Osteoblast (primary cell): ENCODE results near the gene POFUT1. TPM values are rescaled to one million over a fixed set of nuclear protein-coding genes. Genes with fewer than 3 reads are reported as not detected.

ENCODE experiments used
- DNase-seq: peaks from one replicate; pipeline ENCODE4 v3.0.0; 2011; ENCODE audit warnings: low spot score, mixed read lengths; ENCODE audit not compliant: insufficient read length; ENCODE audit errors: missing footprints
- H2AFZ ChIP-seq: 2 replicates; pipeline ENCODE4 v1.6.0; 2011; ENCODE audit warnings: mild to moderate bottlenecking, low read length
- H3K27ac ChIP-seq: 2 replicates; pipeline ENCODE4 v1.5.1; 2011; ENCODE audit warnings: mild to moderate bottlenecking, low read depth, low read length, moderate library complexity
- H3K27me3 ChIP-seq: 2 replicates; pipeline ENCODE4 v1.6.0; 2012; ENCODE audit warnings: mild to moderate bottlenecking, control low read depth, inconsistent platforms, low read length, moderate library complexity; ENCODE audit not compliant: insufficient read depth
- H3K36me3 ChIP-seq: 2 replicates; pipeline ENCODE4 v1.5.1; 2011; ENCODE audit warnings: mild to moderate bottlenecking, low read length, control low read depth, moderate library complexity; ENCODE audit not compliant: insufficient read depth
- H3K4me1 ChIP-seq: 2 replicates; pipeline ENCODE4 v1.5.1; 2011; ENCODE audit warnings: mild to moderate bottlenecking, low read length, control low read depth, moderate library complexity; ENCODE audit not compliant: insufficient read depth
- H3K4me2 ChIP-seq: 2 replicates; pipeline ENCODE4 v1.6.0; 2011; ENCODE audit warnings: mild to moderate bottlenecking, low read length; ENCODE audit not compliant: insufficient read depth
- H3K4me3 ChIP-seq: fragments of 200-600 bp; sonication (generic); 3 replicates; pipeline ENCODE4 v1.5.1; 2012; ENCODE audit warnings: mild to moderate bottlenecking, low read length, inconsistent platforms; ENCODE audit not compliant: insufficient read depth
- H3K79me2 ChIP-seq: 2 replicates; pipeline ENCODE4 v1.6.0; 2012; ENCODE audit warnings: mild to moderate bottlenecking, low read length, control low read depth, inconsistent platforms; ENCODE audit not compliant: insufficient read depth
- H3K9me3 ChIP-seq: 2 replicates; pipeline ENCODE4 v1.5.1; 2011; ENCODE audit warnings: low read depth, low read length, control low read depth
- H4K20me1 ChIP-seq: 2 replicates; pipeline ENCODE4 v1.6.0; 2012; ENCODE audit warnings: mild to moderate bottlenecking, low read length, control low read depth; ENCODE audit not compliant: insufficient read depth
- CTCF ChIP-seq: IDR thresholded peaks from 2 replicates; pipeline ENCODE4 v1.5.1; 2011; ENCODE audit warnings: mild to moderate bottlenecking, low read depth, low read length, moderate library complexity; ENCODE audit errors: extremely low read depth
- total RNA-seq: library from RNA; depleted of rRNA; stranded (reverse); fragments of >200 nt; gene quantifications from 2 replicates; pipeline ENCODE4 v1.2.3, GENCODE V29; 2012

POFUT1 gene
- total RNA-seq, 1 donor, result 40.9 TPM

GRCh38 chr20:32238483-32239425 is 31.1 kb downstream of the POFUT1 start:
- Histone ChIP-seq H3K9me3 (no peaks in the 10 kb centered on the region), H3K36me3 (peaks cover 22% of the 10 kb centered on the region), H3K4me1 (peaks cover 6% of the 10 kb centered on the region), H3K27ac (no peak overlapping the region), H3K4me3 (no peak overlapping the region), H3K4me2 (no peak overlapping the region), H4K20me1 (no peaks in the 10 kb centered on the region), H2AFZ (no peak overlapping the region), H3K79me2 (no peaks in the 10 kb centered on the region), H3K27me3 (no peaks in the 10 kb centered on the region)
- no peak for TF ChIP-seq CTCF
- peak; percentile 69 for DNase-seq

- Histone ChIP-seq H4K20me1 (no peaks in the 10 kb centered on the region), H3K36me3 (peaks cover 8% of the 10 kb centered on the region), H3K4me2 (no peak overlapping the region), H3K79me2 (no peaks in the 10 kb centered on the region), H3K27me3 (no peaks in the 10 kb centered on the region), H3K9me3 (no peaks in the 10 kb centered on the region), H3K27ac (no peak overlapping the region), H2AFZ (no peak overlapping the region), H3K4me3 (no peak overlapping the region), H3K4me1 (peaks cover 9% of the 10 kb centered on the region)
- TF ChIP-seq CTCF, result no peak
- DNase-seq, result peak; percentile 63
These were observed 32.5 kb downstream of the POFUT1 start for GRCh38 chr20:32240205-32240604.

GRCh38 chr20:32241807-32242206 is 34.1 kb downstream of the POFUT1 start:
- H3K79me2 ChIP-seq, result no peaks in the 10 kb centered on the region
- H3K4me1 ChIP-seq, result peaks cover 9% of the 10 kb centered on the region
- no peak for TF ChIP-seq CTCF
- no peak overlapping the region for H3K4me2 ChIP-seq
- no peaks in the 10 kb centered on the region for H3K9me3 ChIP-seq
- no peak overlapping the region for H3K27ac ChIP-seq
- H3K36me3 ChIP-seq, result no peaks in the 10 kb centered on the region
- no peak for DNase-seq
- H3K27me3 ChIP-seq, result no peaks in the 10 kb centered on the region
- H4K20me1 ChIP-seq, result no peaks in the 10 kb centered on the region
- H2AFZ ChIP-seq, result no peak overlapping the region
- H3K4me3 ChIP-seq, result no peak overlapping the region

- Histone ChIP-seq H3K4me1 (peaks cover 3% of the 10 kb centered on the region), H3K27me3 (no peaks in the 10 kb centered on the region), H3K79me2 (no peaks in the 10 kb centered on the region), H3K36me3 (no peaks in the 10 kb centered on the region), H4K20me1 (no peaks in the 10 kb centered on the region), H3K9me3 (no peaks in the 10 kb centered on the region), H2AFZ (peak overlapping the region; percentile 82), H3K4me2 (no peak overlapping the region), H3K4me3 (no peak overlapping the region), H3K27ac (no peak overlapping the region)
- no peak for DNase-seq
- no peak for TF ChIP-seq CTCF
These were observed 36.6 kb downstream of the POFUT1 start for GRCh38 chr20:32244150-32244823.
